NCI-H460 (cell line): ENCODE data around the gene PRSS21. TPM values are rescaled to one million over a fixed set of nuclear protein-coding genes. Genes with fewer than 3 reads are reported as not detected.

Experiments
- DNase-seq: peaks from one replicate; pipeline ENCODE4 v3.0.0-alpha.2; 2016; ENCODE audit warnings: low read depth; ENCODE audit errors: extremely low read depth
- total RNA-seq: library from RNA; depleted of rRNA; stranded (reverse); fragments of >200 nt; shearing (Covaris generic); gene quantifications from 2 replicates; pipeline ENCODE4 v1.2.3, GENCODE V29; 2014

Gene PRSS21
- total RNA-seq, 1 experiment from 2014 or later = not detected

DNA sequence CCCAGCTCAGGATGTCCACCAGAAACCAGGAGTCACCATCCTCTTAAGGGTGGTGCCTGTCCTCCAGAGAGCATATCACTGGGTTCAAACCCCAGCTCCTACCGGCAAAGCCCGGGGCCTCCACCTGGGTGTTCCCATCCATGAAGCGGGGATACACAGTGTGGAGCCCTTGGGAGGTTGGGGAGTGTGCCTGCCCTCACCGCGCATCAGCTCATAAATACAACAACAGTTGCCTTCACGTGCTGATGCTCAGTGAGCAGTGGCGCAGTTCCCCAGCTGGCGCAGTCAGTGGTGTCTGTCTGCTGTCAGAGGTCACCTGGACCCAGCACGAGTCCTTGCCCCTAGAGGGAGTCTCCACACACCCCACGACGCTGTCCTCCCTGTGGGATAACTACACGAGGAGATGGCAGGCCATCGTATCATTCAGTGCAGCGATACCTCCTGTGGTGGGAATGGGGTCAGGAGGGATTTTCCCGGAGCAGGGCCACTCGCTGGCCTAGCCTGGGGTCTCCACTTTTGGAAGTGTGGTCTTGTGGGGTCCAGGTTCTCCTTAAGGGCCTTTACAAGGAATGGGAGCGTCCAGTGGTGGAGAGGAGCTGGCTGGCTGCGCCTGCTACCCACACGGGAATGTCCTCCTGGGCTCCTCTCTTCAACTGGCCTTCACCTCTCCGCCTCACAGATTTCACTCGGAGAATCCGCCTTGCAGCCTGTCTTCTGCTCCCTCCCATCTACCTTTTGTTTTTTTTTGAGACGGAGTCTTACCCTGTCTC is 37.7 kb upstream of the PRSS21 start:
- no peak for DNase-seq

DNA sequence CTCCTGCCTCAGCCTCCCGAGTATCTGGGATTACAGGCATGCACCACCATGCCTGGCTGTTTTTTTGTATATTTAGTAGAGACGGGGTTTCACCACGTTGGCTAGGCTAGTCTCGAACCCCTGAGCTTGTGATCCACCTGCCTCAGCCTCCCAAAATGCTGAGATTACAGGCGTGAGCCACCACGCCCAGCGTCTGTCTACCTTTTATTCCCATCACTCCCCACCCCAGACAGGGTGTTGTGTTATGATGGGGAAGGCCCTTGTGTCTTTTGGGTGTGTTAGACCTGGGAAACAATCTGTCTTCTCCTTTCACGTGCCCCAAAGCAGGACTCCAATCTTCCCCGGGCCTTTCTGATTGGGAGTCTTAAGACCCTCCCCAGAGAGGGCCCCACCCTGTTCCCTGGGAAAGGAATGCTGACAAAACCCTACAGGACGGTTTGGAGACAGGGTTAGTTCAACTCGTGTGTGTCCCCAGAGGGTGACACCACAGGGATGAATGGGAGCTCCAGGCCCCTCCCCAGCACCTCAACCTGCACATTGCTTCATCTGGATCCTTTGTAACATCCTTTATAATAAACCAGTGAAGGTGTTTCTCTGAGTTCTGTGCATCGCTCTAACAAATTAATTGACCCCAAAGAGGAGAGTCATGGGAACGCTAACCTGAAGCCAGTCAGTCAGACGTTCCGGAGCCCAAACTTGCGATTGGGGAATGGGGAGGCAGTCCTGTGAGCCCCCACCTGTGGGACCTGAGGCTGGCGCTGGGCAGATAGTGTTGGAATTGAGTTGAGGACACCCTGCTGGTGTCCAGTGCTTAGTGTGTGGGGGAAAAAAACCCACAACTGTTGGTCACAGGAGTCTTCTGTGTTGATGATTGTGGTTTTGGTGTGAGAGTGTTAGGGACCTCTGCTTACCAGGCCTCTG is 36.8 kb upstream of the PRSS21 start:
- no peak for DNase-seq

DNA sequence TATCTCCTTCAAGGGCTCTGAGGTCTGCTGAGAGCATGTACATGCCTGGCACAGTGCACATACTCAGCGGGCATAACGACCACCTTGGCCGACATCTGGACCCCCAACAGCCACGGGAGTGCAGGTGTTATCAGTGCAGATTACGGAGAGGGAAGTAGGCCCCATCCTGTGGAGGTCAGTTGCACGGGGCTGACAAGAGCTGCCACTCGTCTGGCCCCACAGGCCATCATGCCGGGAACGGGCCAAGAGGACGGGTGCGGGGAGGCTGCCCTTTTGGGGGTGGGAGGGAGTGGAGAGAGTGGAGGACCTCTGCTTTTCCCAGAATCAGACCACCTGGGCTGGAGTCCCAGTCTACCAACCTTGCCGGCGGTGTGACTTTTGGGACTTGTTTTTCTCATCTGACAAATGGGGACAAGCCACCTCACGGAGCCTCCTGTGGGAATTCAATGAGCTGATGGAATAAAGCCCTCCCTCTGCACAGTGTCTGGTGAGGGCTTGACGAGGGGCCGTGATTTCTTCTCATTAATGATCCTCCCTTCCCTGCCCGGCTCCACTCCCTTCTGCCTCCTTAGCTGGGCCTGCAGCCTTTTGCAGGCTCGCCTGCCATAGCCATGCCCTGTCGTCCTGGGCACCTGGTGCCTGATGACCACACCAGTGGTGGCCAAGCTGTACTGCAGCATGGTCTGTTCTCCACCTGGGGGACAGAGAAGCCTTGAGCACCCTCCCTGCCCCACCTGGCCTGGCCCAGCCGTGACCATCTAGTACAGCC is 34.3 kb upstream of the PRSS21 start:
- no peak for DNase-seq

DNA sequence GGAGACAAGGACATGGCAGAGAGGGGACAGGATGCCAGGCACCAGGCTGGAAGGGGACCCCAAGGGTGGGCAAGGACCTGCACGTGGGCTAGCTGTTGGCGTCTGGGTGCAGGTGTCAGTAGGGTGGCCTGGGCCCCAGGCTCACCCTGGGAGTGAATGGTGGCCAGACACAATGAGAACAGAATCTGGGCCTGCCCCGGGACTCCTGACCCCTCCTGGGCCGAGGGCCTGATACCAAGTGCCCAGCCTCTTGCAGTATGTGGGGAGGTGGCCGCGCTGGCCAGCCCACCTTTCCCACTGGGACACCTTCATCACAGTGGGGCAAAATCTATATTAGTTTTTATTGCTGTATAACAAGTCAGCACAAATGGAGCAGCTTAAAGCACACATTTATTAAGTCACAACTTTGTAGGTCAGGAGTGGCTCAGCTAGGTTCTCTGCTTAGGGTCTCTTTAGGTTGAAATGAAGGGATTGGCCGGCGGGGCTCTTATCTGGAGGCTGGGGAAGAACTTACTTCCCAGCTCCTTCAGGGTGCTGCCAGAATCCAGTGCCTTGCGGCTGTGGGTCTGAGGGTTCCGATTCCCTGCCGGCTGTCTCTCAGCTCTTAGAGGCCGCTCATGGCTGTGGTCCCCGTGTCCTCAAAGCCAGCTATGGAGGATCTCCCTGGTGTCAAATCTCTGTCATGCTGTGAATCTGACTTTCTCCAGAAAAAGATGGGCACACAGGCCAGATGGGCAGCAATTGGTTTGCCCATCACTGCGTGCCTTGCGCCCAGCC is 33.3 kb upstream of the PRSS21 start:
- no peak for DNase-seq

DNA sequence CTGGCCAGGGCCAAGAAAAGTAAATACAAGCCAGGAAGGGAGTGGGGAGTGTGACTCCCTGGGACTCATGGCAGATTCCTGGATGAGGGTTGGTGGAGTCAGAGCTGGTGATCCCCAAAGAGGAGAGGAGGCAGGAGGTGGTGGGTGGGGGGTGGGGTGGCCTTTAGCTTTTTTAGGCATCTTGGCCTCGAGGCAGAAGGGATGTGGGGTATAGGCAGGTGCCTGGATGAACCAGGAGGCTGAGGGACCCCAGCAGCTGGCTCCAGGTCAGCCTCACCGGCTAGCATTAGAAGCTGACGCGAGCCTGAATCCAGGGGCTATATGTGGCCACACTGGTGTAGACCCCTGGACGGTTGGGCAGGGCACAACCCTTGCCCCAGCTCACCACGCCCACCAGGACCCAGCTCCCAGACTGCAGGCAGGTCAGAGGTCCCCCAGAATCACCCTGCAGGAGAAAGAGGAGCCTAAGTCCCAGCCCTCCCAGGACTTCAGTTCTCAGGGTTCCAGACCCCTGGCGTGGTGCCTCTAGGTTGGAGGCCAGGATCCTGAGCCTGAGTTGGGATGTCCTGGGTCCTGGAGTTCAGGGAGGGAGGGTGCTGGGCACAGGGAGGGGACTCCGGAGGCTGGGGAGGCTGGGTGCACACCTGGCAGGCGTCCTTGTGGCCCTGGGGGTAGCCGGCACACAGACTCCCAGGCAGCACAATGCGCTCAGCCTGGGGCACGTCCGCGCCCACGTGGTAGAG is 32.5 kb upstream of the PRSS21 start:
- no peak for DNase-seq

DNA sequence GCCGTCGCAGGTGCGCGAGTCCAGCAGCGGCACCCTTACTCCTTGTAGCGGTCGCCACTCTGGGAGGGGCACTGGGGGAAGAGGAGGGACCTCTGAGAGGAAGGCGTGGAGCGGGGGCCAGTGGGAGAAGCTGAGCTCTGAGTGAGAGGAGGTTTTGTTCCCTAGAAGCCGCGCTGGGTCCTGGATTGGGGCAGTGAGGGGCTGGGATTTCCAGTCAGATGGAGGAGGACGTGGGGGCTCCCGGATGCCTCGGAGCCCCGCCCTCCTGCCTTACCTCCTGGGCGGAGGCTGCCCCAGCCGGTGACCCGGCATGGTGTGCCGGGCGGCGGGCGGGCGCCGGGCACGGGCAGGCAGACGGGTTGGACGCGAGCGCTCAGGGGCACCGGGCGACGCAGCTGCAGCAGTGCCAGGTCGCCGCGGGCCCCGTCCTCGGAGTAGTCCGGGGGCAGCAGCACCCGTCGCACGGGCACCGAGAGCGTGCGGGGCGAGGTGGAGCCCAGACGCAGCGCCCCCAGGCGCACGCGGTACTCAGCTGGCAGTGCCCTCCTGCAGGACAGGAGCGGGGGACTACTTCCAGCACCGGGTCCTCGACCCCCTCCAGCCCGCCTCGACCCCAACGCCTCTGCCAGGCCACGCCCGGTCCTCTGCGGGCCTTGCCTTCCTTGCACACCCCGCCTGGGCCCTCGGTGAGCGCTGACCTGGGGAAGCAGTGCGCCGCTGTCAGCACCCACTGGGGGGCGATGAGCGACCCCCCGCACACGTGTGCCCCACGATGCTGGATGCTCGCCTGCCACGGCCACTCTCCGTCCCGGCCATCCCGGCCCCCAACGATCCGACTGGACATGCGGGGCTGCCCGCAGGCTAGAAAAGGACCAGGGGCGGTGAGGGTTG is 31.7 kb upstream of the PRSS21 start:
- DNase-seq = no peak

DNA sequence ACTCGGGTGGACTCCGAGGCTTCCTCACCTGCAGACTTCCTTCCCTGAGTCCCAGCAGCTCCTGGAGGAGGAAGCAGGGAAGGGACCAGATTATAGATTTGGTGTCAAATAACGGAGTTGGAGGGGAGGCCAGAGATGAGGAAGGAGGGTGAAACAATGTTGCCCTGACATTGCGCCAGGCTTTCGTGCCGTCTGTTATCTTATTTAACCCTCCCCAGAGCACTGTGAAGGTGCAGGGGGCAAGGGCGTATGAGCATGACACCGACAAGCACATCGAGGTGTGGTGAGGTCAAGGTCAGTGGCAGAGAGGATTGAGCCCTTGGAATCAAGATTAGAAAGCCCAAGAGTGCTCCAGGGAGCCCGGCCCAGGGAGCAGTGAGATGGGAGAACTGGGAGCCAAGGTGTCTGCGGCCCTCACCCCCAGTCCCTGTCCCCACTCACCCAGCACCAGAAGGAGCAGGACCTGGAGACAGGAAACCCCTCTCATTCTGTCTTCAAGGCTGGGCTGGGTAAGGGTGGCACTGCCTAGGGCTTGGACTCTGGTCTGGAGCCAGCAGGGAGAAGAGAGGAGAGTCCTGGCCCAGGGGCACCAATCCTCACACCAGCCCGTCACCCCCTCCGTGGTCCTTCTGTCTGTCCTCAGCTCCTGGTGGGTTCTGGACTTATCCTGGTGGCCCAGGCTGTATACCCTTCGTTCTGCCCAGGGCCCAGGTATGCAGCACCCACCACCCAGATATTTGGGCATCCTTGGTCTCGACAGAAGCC is 30.8 kb upstream of the PRSS21 start:
- no peak for DNase-seq

DNA sequence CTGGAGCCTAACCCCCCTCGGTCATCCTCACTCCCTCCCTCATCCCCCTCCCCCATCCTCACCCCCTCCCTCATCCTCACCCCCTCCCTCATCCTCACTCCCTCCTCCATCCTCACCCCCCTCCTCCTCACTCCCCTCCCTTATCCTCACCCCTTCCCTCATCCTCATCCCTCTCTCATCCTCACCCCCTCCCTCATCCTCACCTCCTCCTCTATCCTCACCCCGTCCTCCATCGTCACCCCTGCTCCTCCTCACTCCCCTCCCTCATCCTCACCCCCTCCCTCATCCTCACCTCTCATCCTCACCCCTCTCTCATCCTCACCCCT is 30.2 kb upstream of the PRSS21 start:
- no peak for DNase-seq

DNA sequence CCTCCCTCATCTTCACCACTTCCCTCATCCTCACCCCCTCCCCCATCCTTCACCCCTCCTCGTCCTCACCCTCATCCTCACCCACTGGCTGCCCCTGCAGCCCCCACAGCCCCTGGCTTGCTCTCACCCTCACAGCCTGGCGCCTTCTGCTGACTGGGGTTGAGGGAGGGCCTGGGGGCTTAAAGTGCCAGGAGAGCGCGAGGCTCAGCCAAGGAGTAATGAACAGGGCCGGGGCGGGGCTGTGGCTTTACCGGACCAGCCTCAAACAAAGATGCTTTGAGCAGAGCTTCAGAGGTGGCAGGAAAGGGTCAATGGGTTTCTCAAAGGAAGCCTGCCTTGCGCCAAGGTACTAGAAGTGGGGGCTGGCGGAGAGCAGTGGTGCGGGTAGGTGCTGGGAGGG is 29.6 kb upstream of the PRSS21 start, which contains the start of gene PRSS33:
Gene PRSS33, minus strand, starts transcription at position 155 of the 400 bp plus-strand sequence. CDS start 1,013 bp downstream, outside the sequence.
- DNase-seq = no peak

DNA sequence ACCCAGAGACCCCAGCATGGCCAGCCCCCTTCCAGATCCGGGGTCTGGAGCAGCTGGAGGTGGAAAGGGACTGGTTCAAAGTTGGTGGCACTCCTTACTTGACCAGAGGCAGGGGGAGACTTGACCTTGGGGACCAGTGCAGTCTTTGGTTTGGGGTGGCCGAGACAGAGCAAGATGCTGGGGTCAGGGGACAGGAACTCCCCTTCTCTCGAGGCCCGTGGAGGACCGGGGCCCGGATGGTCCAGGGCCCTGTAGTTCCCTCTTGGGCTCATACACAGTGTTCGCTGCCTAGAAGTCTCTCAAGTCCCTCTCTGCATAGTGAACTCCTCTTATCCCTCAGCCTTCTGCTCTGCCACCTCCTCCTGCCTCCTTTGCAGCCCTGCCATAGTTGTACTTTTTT is 29.1 kb upstream of the PRSS21 start:
- no peak for DNase-seq

DNA sequence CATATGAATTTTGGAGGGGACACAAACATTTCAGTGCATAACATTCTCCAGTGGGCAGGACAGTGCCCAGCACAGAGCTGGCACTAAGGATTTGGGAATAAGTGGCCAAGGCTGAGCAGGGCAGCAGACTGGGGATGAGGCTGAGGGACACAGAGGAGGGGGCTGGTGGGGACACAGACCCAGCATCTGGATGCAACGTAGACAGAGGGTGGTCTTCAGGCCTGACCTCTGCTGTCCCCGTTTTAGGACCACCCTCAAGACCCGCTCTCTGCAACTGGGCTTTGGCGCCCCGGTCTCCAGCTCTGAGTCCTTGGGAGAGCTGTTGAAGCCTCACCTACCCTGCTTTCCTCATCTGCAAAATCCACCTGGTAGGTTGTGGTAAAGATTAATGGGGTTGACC is 26.4 kb upstream of the PRSS21 start:
- DNase-seq = no peak

DNA sequence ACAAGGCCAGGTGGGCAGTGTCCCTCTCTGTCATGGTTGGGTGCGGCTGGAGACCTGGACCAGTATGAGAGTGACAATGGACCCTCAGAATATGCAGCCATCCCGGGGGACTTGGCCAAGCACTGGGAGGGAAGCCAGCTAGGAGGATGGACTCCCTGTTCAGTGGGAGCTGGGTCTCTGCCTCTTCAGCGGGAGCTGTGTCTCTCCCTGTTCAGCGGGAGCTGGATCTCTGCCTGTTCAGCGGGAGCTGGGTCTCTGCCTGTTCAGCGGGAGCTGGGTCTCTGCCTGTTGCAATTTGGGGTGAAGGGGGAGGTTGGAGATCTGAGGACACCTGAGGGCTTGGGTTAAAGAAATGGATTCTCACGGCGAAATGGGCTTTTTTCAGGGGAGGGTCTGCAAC is 25.9 kb upstream of the PRSS21 start:
- DNase-seq = no peak

DNA sequence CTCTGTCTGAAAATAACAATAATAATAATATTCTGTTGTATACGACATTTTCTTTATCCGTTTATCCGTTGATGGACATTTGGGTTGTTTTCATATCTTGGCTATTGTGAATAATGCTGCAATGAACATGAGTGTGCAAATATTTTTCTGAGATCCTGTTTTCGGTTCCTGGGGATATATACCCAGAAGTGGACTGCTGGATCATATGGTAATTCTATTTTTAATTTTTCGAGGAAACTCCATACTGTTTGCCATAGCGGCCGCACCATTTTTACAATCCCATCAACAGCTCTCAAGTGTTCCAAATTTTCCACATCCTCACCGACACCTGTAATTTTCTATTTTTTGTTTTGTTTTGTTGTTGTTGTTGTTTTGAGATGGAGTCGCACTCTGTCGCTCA is 24.1 kb upstream of the PRSS21 start:
- no peak for DNase-seq

DNA sequence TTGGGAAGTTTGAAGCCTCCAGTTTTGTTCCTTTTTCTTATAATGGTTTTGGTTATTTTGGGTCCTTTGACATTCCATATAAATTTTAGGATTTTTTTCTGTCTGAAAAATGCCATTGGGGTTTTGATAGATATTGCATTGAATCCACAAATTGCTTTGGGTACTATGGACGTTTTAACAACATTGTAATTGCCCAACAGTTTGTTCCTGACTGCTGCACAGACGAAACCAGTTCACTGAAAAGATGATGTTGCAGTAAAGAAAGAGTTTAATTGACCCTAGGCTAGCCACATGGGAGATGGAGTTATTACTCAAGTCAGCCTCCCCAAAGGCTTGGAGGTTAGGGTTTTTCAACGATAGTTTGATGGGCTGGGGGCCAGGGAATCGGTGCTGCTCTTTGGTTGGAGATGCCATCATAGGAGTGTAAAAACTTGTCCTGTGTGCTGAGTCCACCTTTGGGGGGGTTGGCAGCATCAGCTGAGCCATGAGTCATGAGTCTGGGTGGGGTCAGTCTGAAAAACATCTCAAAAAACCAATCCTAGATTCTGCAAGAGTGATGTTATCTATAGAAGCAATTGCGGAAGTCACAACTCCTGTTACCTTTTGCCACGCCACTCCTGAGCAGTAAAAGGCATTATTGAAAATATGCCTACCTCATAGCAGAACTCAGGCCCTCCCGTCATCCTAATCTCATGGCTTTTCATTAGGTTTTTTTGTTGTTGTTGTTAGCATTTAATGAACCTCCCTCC is 21.5 kb upstream of the PRSS21 start:
- DNase-seq = no peak

DNA sequence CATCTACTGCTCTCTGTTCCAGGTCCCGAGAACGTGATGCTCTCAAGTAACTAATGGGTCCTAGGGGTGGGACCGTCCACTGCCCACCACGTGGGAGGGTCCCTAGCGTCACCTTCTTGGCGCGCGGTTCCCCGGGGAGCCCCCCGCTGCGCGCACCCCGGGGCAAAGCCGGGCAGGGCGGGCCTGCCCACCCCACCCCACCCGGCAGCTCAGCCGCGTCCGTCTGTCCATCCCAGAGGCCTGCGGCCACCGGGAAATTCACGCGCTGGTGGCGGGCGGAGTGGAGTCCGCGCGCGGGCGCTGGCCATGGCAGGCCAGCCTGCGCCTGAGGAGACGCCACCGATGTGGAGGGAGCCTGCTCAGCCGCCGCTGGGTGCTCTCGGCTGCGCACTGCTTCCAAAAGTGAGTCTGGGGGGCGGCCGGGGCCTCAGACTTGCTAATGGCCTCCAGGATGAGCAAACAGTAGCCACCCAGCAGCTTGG is 18.3 kb upstream of the PRSS21 start:
- DNase-seq = no peak

DNA sequence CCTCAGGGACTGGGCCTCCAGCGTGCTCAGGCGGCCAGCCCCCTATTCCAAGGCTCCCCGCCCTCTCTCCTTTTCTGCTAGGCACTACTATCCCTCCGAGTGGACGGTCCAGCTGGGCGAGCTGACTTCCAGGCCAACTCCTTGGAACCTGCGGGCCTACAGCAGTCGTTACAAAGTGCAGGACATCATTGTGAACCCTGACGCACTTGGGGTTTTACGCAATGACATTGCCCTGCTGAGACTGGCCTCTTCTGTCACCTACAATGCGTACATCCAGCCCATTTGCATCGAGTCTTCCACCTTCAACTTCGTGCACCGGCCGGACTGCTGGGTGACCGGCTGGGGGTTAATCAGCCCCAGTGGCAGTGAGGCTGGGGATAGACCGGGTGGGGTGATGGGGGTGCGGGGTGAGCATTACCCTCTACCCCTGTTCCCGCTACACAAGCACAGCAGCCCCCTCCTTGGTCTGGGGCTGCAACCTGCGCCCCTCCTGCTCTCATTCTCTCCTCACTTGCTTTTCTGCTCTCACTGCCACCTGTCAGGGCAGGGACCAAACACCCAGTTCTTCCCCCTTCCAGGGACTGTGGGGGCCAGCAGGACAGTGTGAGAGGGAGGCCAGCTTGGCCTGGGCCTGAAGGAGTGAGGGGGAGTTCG is 17.7 kb upstream of the PRSS21 start:
- no peak for DNase-seq

DNA sequence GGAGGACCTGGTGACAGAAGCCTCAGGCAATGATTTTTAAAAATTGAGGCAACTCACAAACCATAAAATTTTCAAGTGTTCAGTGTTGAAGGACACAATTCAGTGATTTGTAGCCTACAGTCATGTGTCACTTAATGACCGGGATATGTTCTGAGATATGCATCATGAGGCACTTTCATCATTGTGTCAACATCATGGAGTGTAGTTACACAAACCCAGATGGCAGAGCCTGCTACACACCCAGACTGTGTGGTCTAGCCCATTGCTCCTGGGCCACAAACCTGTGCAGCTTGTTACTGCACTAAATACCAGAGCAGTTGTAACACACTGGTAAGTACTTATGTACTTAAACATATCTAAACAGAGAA is 17.2 kb upstream of the PRSS21 start:
- DNase-seq = no peak
